Muscle of leg (tissue), 11 donors: ENCODE data around the gene NPAS3. TPM values are rescaled to one million over a fixed set of nuclear protein-coding genes. Genes with fewer than 3 reads are reported as not detected.

Experiments used
- DNase-seq: peaks from one replicate; pipeline ENCODE4 v3.0.0; 2013
- H3K27ac ChIP-seq: one replicate; pipeline ENCODE4 v1.5.1; 2013; ENCODE audit warnings: mild to moderate bottlenecking, low read length, control low read depth
- H3K27me3 ChIP-seq: one replicate; pipeline ENCODE4 v1.6.1; 2013; ENCODE audit warnings: low read length; ENCODE audit not compliant: control insufficient read depth, insufficient read depth
- H3K36me3 ChIP-seq: one replicate; pipeline ENCODE4 v1.6.1; 2013; ENCODE audit warnings: low read length; ENCODE audit not compliant: control insufficient read depth, insufficient read depth
- H3K4me1 ChIP-seq: one replicate; pipeline ENCODE4 v1.6.1; 2013; ENCODE audit warnings: low read length; ENCODE audit not compliant: control insufficient read depth, insufficient read depth
- H3K4me3 ChIP-seq: one replicate; pipeline ENCODE4 v1.5.1; 2013; ENCODE audit warnings: low read length, control low read depth
- H3K9me3 ChIP-seq: replicated peaks from 2 replicates; pipeline ENCODE4 v1.6.1; 2013; ENCODE audit warnings: low read depth, low read length; ENCODE audit not compliant: control insufficient read depth
- WGBS: methylation state at CpG from one replicate; pipeline ENCODE4 v1.1.5; 2013; ENCODE audit warnings: missing lambda C conversion rate; ENCODE audit not compliant: insufficient coverage; 5-methylcytosine and 5-hydroxymethylcytosine counted together
- polyA plus RNA-seq, 8 donors: library from polyadenylated mRNA; unstranded; fragments of 120-200 nt; gene quantifications; one replicate each; pipeline versions ENCODE4 v1.2.1 to v1.2.3, GENCODE V29; 2013; ENCODE audit warnings: inconsistent platforms in 1 of 8, low replicate concordance in 1 of 8; ENCODE audit not compliant: insufficient read length in 8 of 8, insufficient read depth in 1 of 8
- total RNA-seq: library from RNA; stranded (reverse); fragments of 120-200 nt; gene quantifications from one replicate; pipeline ENCODE4 v1.2.4, GENCODE V29; 2013

NPAS3 gene
- total and polyA plus RNA-seq, 9 donors: 3.4 to 7.6 (median 5.1) TPM

DNA sequence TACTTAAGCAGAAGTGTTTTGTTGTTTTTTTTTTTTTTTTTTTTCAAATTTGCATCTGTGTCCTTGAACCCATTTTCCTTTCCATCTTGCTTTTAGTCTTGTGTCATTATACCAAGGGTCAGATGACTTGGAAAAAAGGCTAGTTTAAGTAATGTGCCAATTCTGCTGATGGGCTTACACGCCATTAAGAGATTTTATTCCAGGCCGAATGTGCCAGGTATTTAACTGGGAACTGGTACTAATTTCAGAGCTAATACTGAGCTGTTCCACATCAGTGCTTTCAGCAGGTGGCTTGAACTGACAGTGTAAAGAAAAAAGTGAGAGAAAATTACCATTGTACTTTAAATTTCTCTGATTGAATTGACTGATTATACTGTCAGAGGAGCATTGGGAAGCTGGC lies 224.9 kb downstream of the NPAS3 start:
- Histone ChIP-seq H3K36me3 (no peaks in the 10 kb centered on the region), H3K27me3 (no peaks in the 10 kb centered on the region), H3K4me3 (no peak overlapping the region), H3K27ac (no peak overlapping the region), H3K4me1 (no peaks in the 10 kb centered on the region), H3K9me3 (no peaks in the 10 kb centered on the region)
- no peak for DNase-seq
- WGBS: 50% methylated on average over 1 of the region's 2 CpGs

- no peaks in the 10 kb centered on the region for H3K4me1 ChIP-seq
- H3K9me3 ChIP-seq: no peaks in the 10 kb centered on the region
- H3K4me3 ChIP-seq: no peak overlapping the region
- 46% methylated on average over 2 of the region's 8 CpGs for WGBS
- DNase-seq: peak; percentile 85
- H3K27me3 ChIP-seq: no peaks in the 10 kb centered on the region
- H3K27ac ChIP-seq: no peak overlapping the region
- no peaks in the 10 kb centered on the region for H3K36me3 ChIP-seq
Measured at GRCh38 chr14:33165144-33165925, 226.7 kb downstream of the NPAS3 start.

- Histone ChIP-seq H3K27ac (no peak overlapping the region), H3K4me3 (no peak overlapping the region), H3K9me3 (no peaks in the 10 kb centered on the region), H3K27me3 (no peaks in the 10 kb centered on the region), H3K36me3 (no peaks in the 10 kb centered on the region), H3K4me1 (no peaks in the 10 kb centered on the region)
- WGBS: 86% methylated on average over 5 of the region's 5 CpGs
- DNase-seq: no peak
Measured at GRCh38 chr14:33165926-33166289, 227.2 kb downstream of the NPAS3 start.

DNA sequence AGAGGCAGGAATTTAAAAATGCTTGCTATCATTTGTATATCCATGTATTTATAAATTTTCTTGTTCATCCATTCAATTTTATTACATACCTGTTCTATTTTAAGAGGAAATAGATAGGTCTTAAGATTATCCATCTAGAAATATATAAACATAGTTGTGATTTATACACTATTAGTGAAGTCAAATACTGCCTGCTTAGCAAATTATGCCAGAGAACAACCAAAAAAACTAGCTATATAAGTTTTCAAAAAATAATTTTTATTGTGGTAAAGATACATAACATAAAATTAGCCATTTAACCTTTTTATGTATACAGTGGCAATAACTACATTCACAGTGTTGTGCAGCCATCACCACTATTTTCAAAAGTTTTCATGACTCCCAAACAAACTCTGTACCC lies 237.3 kb downstream of the NPAS3 start:
- Histone ChIP-seq H3K4me1 (no peaks in the 10 kb centered on the region), H3K9me3 (no peaks in the 10 kb centered on the region), H3K27me3 (no peaks in the 10 kb centered on the region), H3K4me3 (no peak overlapping the region), H3K36me3 (no peaks in the 10 kb centered on the region), H3K27ac (no peak overlapping the region)
- DNase-seq: no peak

DNA sequence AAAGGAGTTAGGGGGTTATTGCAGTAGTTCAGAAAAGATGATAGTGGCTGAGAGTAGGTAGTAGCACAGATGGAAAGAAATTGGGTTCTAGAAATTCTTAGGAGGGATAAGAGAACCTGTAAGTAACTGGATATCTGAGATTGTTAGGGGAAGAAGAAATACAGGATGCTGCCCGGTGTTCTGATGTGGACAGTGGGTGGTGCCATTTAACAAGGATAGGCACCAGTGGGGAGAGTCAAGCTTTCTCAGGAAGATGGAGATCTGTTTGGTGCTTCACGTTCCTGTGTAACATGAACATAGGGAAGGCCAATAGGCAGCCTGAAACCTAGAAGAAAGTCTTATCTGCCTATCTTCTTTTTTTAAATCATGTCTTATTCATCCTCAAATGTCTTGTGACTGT lies 245.9 kb downstream of the NPAS3 start:
- no peak overlapping the region for H3K4me3 ChIP-seq
- no peaks in the 10 kb centered on the region for H3K27me3 ChIP-seq
- no peaks in the 10 kb centered on the region for H3K4me1 ChIP-seq
- no peak overlapping the region for H3K27ac ChIP-seq
- no peaks in the 10 kb centered on the region for H3K36me3 ChIP-seq
- 56% methylated on average over 1 of the region's 2 CpGs for WGBS
- peak; percentile 11 for DNase-seq
- no peaks in the 10 kb centered on the region for H3K9me3 ChIP-seq

- no peaks in the 10 kb centered on the region for H3K9me3 ChIP-seq
- H3K27ac ChIP-seq: no peak overlapping the region
- DNase-seq: no peak
Measured at GRCh38 chr14:33186656-33187055, 248.0 kb downstream of the NPAS3 start.

DNA sequence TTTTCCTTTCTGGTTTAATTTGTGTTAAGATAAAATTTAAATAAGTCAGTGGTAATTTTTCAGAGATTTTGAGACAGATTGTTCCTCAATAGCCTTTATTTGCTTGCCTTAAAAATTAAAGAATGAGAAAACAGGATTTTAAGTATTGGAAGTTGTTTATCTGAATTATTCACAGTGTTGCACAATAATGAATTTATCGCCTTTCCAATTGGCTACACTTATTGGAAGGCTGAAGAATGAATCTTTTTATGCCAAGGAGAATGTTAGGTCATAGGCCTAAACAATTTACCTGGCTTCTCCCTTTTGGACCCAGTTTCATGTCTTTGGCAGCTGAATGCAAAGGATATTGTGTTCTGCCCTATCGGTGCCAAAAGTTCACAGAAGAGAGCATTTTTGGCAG lies 250.2 kb downstream of the NPAS3 start:
- Histone ChIP-seq H3K9me3 (no peaks in the 10 kb centered on the region), H3K4me1 (no peaks in the 10 kb centered on the region), H3K27ac (no peak overlapping the region), H3K27me3 (no peaks in the 10 kb centered on the region), H3K4me3 (no peak overlapping the region), H3K36me3 (no peaks in the 10 kb centered on the region)
- WGBS: no CpG with 5 or more reads among the region's 2 CpGs
- DNase-seq: no peak

More at GRCh38 chr14:33186656-33187055, 248.0 kb downstream of the NPAS3 start:
- H3K4me3 ChIP-seq: no peak overlapping the region
- no peaks in the 10 kb centered on the region for H3K27me3 ChIP-seq
- H3K4me1 ChIP-seq: no peaks in the 10 kb centered on the region
- no peaks in the 10 kb centered on the region for H3K36me3 ChIP-seq

DNA sequence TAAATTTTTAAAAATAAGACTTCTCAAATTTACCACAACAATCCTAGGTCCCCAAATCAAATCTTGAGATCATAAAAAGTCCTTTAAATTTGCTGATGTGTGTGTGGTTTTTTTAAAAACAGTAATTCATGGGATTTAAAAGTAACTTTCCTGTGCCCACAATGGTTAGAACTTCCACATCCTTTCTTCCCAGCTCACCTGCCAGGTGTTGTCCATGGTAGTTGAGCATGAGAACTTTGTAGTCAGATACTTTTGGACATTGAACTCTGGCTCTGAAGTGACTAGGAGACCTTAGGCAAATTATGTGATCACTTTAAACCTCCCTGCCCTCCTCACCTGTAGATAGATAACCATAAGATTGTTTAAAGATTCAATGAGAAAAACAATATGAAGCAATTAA lies 253.2 kb downstream of the NPAS3 start:
- Histone ChIP-seq H3K9me3 (no peaks in the 10 kb centered on the region), H3K36me3 (no peaks in the 10 kb centered on the region), H3K27ac (no peak overlapping the region), H3K4me3 (no peak overlapping the region), H3K27me3 (no peaks in the 10 kb centered on the region), H3K4me1 (no peaks in the 10 kb centered on the region)
- DNase-seq: no peak

GRCh38 chr14:33194551-33194950 lies 255.9 kb downstream of the NPAS3 start:
- H3K4me1 ChIP-seq: no peaks in the 10 kb centered on the region
- H3K4me3 ChIP-seq: no peak overlapping the region
- no peaks in the 10 kb centered on the region for H3K9me3 ChIP-seq
- no peaks in the 10 kb centered on the region for H3K27me3 ChIP-seq
- 100% methylated on average over 4 of the region's 4 CpGs for WGBS
- no peak for DNase-seq
- no peak overlapping the region for H3K27ac ChIP-seq
- no peaks in the 10 kb centered on the region for H3K36me3 ChIP-seq

GRCh38 chr14:33198684-33199083 lies 260.0 kb downstream of the NPAS3 start:
- no peaks in the 10 kb centered on the region for H3K36me3 ChIP-seq
- H3K4me3 ChIP-seq: no peak overlapping the region
- no peak overlapping the region for H3K27ac ChIP-seq
- WGBS: 94% methylated on average over 25 of the region's 25 CpGs
- H3K27me3 ChIP-seq: no peaks in the 10 kb centered on the region
- H3K4me1 ChIP-seq: no peaks in the 10 kb centered on the region
- DNase-seq: no peak
- no peaks in the 10 kb centered on the region for H3K9me3 ChIP-seq

- WGBS: no CpG with 5 or more reads among the region's 2 CpGs
- DNase-seq: no peak
- Histone ChIP-seq H3K9me3 (no peaks in the 10 kb centered on the region), H3K4me1 (no peaks in the 10 kb centered on the region), H3K27me3 (no peaks in the 10 kb centered on the region), H3K27ac (no peak overlapping the region), H3K36me3 (no peaks in the 10 kb centered on the region), H3K4me3 (no peak overlapping the region)
Measured at GRCh38 chr14:33201116-33201515, 262.4 kb downstream of the NPAS3 start.
